SK-N-SH treated with all-trans-retinoic acid at 6 μM for 48 hours (cell line): ENCODE results near the gene PCNX4.
A peak's percentile ranks its signal among the peaks of the same experiment; 100 is the strongest.

Experiments
- BACH2 ChIP-seq: fragments of 250-450 bp; sonication (Bioruptor Pico); IDR thresholded peaks from 2 replicates; pipeline ENCODE4 v1.9.0; 2021; ENCODE audit warnings: mild to moderate bottlenecking, borderline replicate concordance
- OSR1 ChIP-seq: fragments of 250-450 bp; sonication (Bioruptor Pico); IDR thresholded peaks from 2 replicates; pipeline ENCODE4 v1.8.0; 2022; ENCODE audit warnings: moderate library complexity, mild to moderate bottlenecking, inconsistent platforms
- PATZ1 ChIP-seq: fragments of 250-450 bp; sonication (Bioruptor Pico); IDR thresholded peaks from 2 replicates; pipeline ENCODE4 v1.8.0; 2020; ENCODE audit warnings: mild to moderate bottlenecking, moderate library complexity, borderline replicate concordance
- SNAI2 ChIP-seq: fragments of 250-450 bp; sonication (Bioruptor Pico); IDR thresholded peaks from 2 replicates; pipeline ENCODE4 v1.5.0; 2020; ENCODE audit warnings: mild to moderate bottlenecking, moderate library complexity
- TSHZ2 ChIP-seq: fragments of 250-450 bp; sonication (Bioruptor Pico); IDR thresholded peaks from 2 replicates; pipeline ENCODE4 v1.5.0; 2020; ENCODE audit warnings: mild to moderate bottlenecking, moderate library complexity
- ZFP3 ChIP-seq: fragments of 250-450 bp; sonication (Bioruptor Pico); IDR thresholded peaks from 2 replicates; pipeline ENCODE4 v1.5.0; 2020; ENCODE audit warnings: mild to moderate bottlenecking, moderate library complexity
- ZNF8 ChIP-seq: fragments of 450-650 bp; formaldehyde crosslinking; IDR thresholded peaks from 2 replicates; pipeline ENCODE4 v1.5.0; 2020; ENCODE audit warnings: mild to moderate bottlenecking, moderate library complexity

- TF ChIP-seq OSR1 (CRISPR knock-in tag), result no peak
- TF ChIP-seq ZFP3 (CRISPR knock-in tag), result no peak
- 0 out of 2 replicates have a peak, but pooled peaks have one; percentile 1 for TF ChIP-seq TSHZ2
- TF ChIP-seq ZNF8 (CRISPR knock-in tag), result no peak
- TF ChIP-seq PATZ1 (CRISPR knock-in tag), result no peak
- TF ChIP-seq SNAI2 (CRISPR knock-in tag), result no peak
- TF ChIP-seq BACH2 (CRISPR knock-in tag), result no peak
Measured at GRCh38 chr14:60165547-60165876, 73.8 kb downstream of the PCNX4 start.
